CD14-positive monocyte (primary cell): Measurements from ENCODE around the gene APBB1. TPM values are rescaled to one million over a fixed set of nuclear protein-coding genes. Genes with fewer than 3 reads are reported as not detected.

Source experiments
- DNase-seq, 3 donors: peaks; one replicate each; pipeline ENCODE4 v3.0.0-alpha.2; 2011 to 2022
- H2AFZ ChIP-seq: 2 replicates; pipeline ENCODE4 v1.6.0; 2012; ENCODE audit warnings: mild to moderate bottlenecking, low read depth, low read length, inconsistent platforms; ENCODE audit not compliant: insufficient read depth, poor library complexity, severe bottlenecking
- H3K27ac ChIP-seq, 2 donors: 1 replicate in 1 of 2; 2 replicates in 1 of 2; pipeline ENCODE4 v1.5.1; 2012 to 2013; ENCODE audit warnings: low read length in 2 of 2, control low read depth in 1 of 2, inconsistent platforms in 1 of 2, low read depth in 1 of 2, mild to moderate bottlenecking in 1 of 2
- H3K27me3 ChIP-seq, 2 donors: one replicate each; pipeline versions ENCODE4 v1.6.0 to v1.6.1; 2011 to 2013; ENCODE audit warnings: low read length in 2 of 2; ENCODE audit not compliant: control insufficient read depth in 2 of 2, insufficient read depth in 2 of 2
- H3K36me3 ChIP-seq, 2 donors: replicated peaks in 1 of 2; 1 replicate in 1 of 2; 2 replicates in 1 of 2; pipeline versions ENCODE4 v1.5.1 to v1.6.1; 2012 to 2013; ENCODE audit warnings: low read length in 2 of 2, control low read depth in 1 of 2, inconsistent platforms in 1 of 2, mild to moderate bottlenecking in 1 of 2; ENCODE audit not compliant: insufficient read depth in 2 of 2, control insufficient read depth in 1 of 2
- H3K4me1 ChIP-seq, 2 donors: 1 replicate in 1 of 2; 2 replicates in 1 of 2; pipeline versions ENCODE4 v1.5.1 to v1.6.1; 2012 to 2013; ENCODE audit warnings: low read length in 2 of 2, control low read depth in 1 of 2, inconsistent platforms in 1 of 2, mild to moderate bottlenecking in 1 of 2, moderate library complexity in 1 of 2; ENCODE audit not compliant: insufficient read depth in 2 of 2, control insufficient read depth in 1 of 2
- H3K4me2 ChIP-seq: replicated peaks from 2 replicates; pipeline ENCODE3; 2012; ENCODE audit warnings: low read length, moderate library complexity, mild to moderate bottlenecking; ENCODE audit not compliant: poor library complexity, severe bottlenecking; ENCODE audit errors: extremely low read depth
- H3K4me3 ChIP-seq, 3 experiments: fragments of 200-600 bp in 1 of 3; sonication (generic) in 1 of 3; replicated peaks in 1 of 3; 1 replicate in 2 of 3; 2 replicates in 1 of 3; pipeline ENCODE4 v1.5.1; 2011 to 2013; ENCODE audit warnings: low read length in 3 of 3, mild to moderate bottlenecking in 3 of 3, control low read depth in 2 of 3, low read depth in 2 of 3, inconsistent platforms in 1 of 3, moderate library complexity in 1 of 3
- H3K79me2 ChIP-seq: 2 replicates; pipeline ENCODE4 v1.6.0; 2012; ENCODE audit warnings: mild to moderate bottlenecking, control low read depth, inconsistent platforms, low read length, moderate library complexity; ENCODE audit not compliant: insufficient read depth
- H3K9ac ChIP-seq: 2 replicates; pipeline ENCODE4 v1.6.0; 2017; ENCODE audit warnings: low read length, mild to moderate bottlenecking; ENCODE audit not compliant: insufficient read depth, poor library complexity, severe bottlenecking
- H3K9me3 ChIP-seq, 2 donors: replicated peaks in 1 of 2; 1 replicate in 1 of 2; 2 replicates in 1 of 2; pipeline versions ENCODE4 v1.5.1 to v1.6.1; 2012 to 2013; ENCODE audit warnings: low read length in 2 of 2, control low read depth in 1 of 2; ENCODE audit not compliant: control insufficient read depth in 1 of 2, insufficient read depth in 1 of 2
- H4K20me1 ChIP-seq: 2 replicates; pipeline ENCODE4 v1.6.0; 2012; ENCODE audit warnings: mild to moderate bottlenecking, low read length, control low read depth, moderate library complexity; ENCODE audit not compliant: insufficient read depth
- H3K27ac Mint-ChIP-seq, 7 donors: one replicate each; pipeline ENCODE4 v1.8.0; 2020; ENCODE audit warnings: mild to moderate bottlenecking in 7 of 7, mixed read lengths in 7 of 7, moderate library complexity in 6 of 7, inconsistent platforms in 2 of 7
- H3K27me3 Mint-ChIP-seq, 3 donors: one replicate each; pipeline ENCODE4 v1.8.0; 2021 to 2022; ENCODE audit warnings: low read depth in 3 of 3, mild to moderate bottlenecking in 3 of 3, mixed read lengths in 3 of 3, moderate library complexity in 3 of 3, inconsistent platforms in 1 of 3
- H3K36me3 Mint-ChIP-seq, 2 donors: one replicate each; pipeline ENCODE4 v1.8.0; 2020; ENCODE audit warnings: mixed read lengths in 2 of 2, inconsistent platforms in 1 of 2, mild to moderate bottlenecking in 1 of 2
- H3K4me1 Mint-ChIP-seq: one replicate; pipeline ENCODE4 v1.8.0; 2020; ENCODE audit warnings: mild to moderate bottlenecking, mixed read lengths
- H3K4me3 Mint-ChIP-seq, 2 donors: one replicate each; pipeline ENCODE4 v1.8.0; 2020; ENCODE audit warnings: mild to moderate bottlenecking in 2 of 2, mixed read lengths in 2 of 2, moderate library complexity in 1 of 2
- H3K9me3 Mint-ChIP-seq, 7 donors: one replicate each; pipeline ENCODE4 v1.8.0; 2020 to 2022; ENCODE audit warnings: mixed read lengths in 7 of 7, mild to moderate bottlenecking in 6 of 7, moderate library complexity in 6 of 7, inconsistent platforms in 2 of 7
- WGBS: methylation state at CpG from one replicate; pipeline ENCODE4 v1.1.5; 2013; ENCODE audit warnings: missing lambda C conversion rate; ENCODE audit not compliant: insufficient coverage; 5-methylcytosine and 5-hydroxymethylcytosine counted together
- intact Hi-C, 2 donors: fragments of 100-400 bp; cut with micrococcal nuclease; formaldehyde crosslinking; loops; one replicate each; pipeline versions ENCODE4 v1.15.0 to v1.15.1; 2023
- polyA plus RNA-seq, 3 donors: library from polyadenylated mRNA; depleted of rRNA in 1 of 3; unstranded in 2 of 3; stranded (reverse) in 1 of 3; fragments of 300-500 nt in 2 of 3; fragments of >200 nt in 1 of 3; fragmentation: Illumina TruSeq in 2 of 3; gene quantifications; 1 replicate in 2 of 3; 2 replicates in 1 of 3; pipeline ENCODE4 v1.2.3, GENCODE V29; 2012 to 2021
- TF ChIP-seq, protein P1 (sequence below): fragments of 200-600 bp; IDR thresholded peaks from one replicate; pipeline ENCODE4 v1.8.0; 2022; ENCODE audit warnings: antibody characterized with exemption, mild to moderate bottlenecking

Gene APBB1
- polyA plus RNA-seq, 3 donors, result 0.85 to 2.5 (median 2.4) TPM

DNA sequence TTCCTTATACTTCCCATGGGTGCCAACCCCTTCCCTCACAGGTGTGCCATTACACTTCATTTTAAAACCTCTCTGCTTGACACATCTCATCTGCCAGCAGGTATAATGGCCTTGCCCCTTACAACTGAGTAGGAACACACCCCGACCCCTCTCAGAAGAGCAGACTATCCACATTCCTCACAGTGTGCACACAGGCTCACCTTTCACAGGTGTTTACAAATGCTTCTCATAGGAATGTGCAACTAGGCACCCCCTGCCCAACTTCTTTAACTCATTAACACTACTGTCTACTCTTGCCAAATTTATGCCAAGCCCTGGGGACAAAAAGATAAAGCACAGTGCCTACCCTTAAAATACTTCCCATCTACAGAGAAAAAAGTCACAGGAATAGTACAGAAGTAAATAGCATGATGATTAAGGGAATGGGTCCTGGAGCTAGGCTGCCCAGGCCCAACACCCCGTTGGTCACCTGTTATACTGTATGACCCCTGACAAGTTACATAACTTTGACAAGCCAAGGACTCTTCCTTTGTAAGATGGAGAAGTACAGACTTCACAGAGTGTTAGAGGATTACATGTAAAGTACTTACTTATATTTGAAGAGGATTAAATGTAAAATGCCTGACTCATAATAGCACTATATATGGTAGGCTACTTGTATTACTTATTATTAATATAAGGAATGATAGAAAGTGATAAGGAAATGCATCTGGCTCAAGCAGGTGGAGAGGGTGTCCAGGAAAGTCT lies 39.6 kb upstream of the APBB1 start:
- peaks cover 42 to 80% of the 10 kb centered on the region in 2 donors for H3K36me3 ChIP-seq

DNA sequence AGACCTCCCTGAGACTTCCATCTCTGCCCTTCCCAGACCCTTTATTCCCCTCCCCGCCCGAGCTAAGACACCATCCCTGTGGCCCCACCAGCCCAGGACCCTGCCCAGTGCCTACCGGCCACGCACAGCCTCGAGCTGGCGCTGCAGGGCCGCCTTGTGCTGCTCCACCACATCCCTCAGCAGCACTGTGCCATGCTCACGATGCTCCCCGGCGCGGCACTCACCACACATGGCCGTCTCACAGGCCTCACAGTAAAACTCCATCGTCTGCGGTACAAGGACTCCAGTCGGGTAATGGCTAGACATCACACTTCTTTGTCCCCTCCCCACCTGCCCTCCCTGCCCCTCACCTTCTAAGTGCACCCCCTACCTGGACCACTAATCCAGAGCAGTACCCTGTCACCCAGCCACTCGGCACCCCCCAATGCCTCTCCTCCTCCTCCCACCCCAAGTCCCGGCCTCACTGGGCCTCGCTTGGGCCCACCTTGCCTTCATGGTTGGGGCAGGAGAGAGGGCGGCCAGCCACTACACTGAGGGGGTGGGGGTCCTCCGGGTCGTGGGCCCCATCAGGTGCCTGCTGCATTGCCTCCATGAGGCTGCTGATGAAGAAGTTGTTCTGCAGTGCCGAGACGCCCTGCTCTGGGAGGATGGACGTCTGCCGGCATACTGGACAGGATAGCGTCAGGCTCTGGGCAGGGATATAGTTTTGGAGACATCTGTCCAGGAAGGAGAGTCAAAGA lies 38.9 kb upstream of the APBB1 start:
- Histone ChIP-seq H3K4me3 (no peak overlapping the region), H3K9ac (no peak overlapping the region), H3K4me1 (no peaks in the 10 kb centered on the region), H3K9me3 (no peaks in the 10 kb centered on the region), H4K20me1 (no peaks in the 10 kb centered on the region), H3K36me3 (peaks cover 46 to 84% of the 10 kb centered on the region in 2 donors), H3K27ac (no peak overlapping the region), H3K79me2 (no peaks in the 10 kb centered on the region), H2AFZ (no peak overlapping the region), H3K4me2 (no peak overlapping the region), H3K27me3 (no peaks in the 10 kb centered on the region)
- Mint-ChIP-seq H3K27me3 (peaks cover 0 to 2% (median 0%) of the 10 kb centered on the region in 3 donors), H3K36me3 (peaks cover 61 to 63% of the 10 kb centered on the region in 2 donors), H3K4me1 (no peaks in the 10 kb centered on the region), H3K4me3 (no peak overlapping the region), H3K9me3 (no peaks in the 10 kb centered on the region), H3K27ac (no peak overlapping the region)
- intact Hi-C loops, result no loop called here
- no peak for DNase-seq
- WGBS, result over 99% methylated on average over 18 of the region's 26 CpGs
- TF ChIP-seq, protein P1, sequence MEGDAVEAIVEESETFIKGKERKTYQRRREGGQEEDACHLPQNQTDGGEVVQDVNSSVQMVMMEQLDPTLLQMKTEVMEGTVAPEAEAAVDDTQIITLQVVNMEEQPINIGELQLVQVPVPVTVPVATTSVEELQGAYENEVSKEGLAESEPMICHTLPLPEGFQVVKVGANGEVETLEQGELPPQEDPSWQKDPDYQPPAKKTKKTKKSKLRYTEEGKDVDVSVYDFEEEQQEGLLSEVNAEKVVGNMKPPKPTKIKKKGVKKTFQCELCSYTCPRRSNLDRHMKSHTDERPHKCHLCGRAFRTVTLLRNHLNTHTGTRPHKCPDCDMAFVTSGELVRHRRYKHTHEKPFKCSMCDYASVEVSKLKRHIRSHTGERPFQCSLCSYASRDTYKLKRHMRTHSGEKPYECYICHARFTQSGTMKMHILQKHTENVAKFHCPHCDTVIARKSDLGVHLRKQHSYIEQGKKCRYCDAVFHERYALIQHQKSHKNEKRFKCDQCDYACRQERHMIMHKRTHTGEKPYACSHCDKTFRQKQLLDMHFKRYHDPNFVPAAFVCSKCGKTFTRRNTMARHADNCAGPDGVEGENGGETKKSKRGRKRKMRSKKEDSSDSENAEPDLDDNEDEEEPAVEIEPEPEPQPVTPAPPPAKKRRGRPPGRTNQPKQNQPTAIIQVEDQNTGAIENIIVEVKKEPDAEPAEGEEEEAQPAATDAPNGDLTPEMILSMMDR, result no peak

More for the DNA sequence above, 39.6 kb upstream of the APBB1 start:
- TF ChIP-seq, protein P1, result no peak
- no peaks in the 10 kb centered on the region for H3K4me1 ChIP-seq
- 100% methylated on average over 1 of the region's 2 CpGs for WGBS
- Mint-ChIP-seq H3K4me1 (no peaks in the 10 kb centered on the region), H3K4me3 (no peak overlapping the region), H3K27me3 (peaks cover 0 to 2% (median 0%) of the 10 kb centered on the region in 3 donors), H3K27ac (peak overlapping the region in 1 of 7 donors; percentile 21), H3K36me3 (peaks cover 59 to 62% of the 10 kb centered on the region in 2 donors), H3K9me3 (no peaks in the 10 kb centered on the region)
- no peak overlapping the region for H3K9ac ChIP-seq
- H3K4me3 ChIP-seq, result no peak overlapping the region
- H3K27me3 ChIP-seq, result no peaks in the 10 kb centered on the region
- no peaks in the 10 kb centered on the region for H3K9me3 ChIP-seq
- no peak for DNase-seq
- intact Hi-C loops, result no loop called here
- H4K20me1 ChIP-seq, result no peaks in the 10 kb centered on the region
- no peak overlapping the region for H3K4me2 ChIP-seq
- no peak overlapping the region for H3K27ac ChIP-seq
- no peak overlapping the region for H2AFZ ChIP-seq
- no peaks in the 10 kb centered on the region for H3K79me2 ChIP-seq
